Retina (tissue), 1 donor: ENCODE results near the gene ATP8B3.
A peak's percentile ranks its signal among the peaks of the same experiment; 100 is the strongest.
"Not testable (repeated sequence)": the region's sequence is repeated elsewhere in the genome, so short reads cannot be mapped to it uniquely, and the experiment has no call there.

Experiments used
- DNase-seq: peaks from one replicate; pipeline ENCODE4 v3.0.0-alpha.2; 2016

Gene ATP8B3

GRCh38 chr19:1768918-1769644, 43.0 kb downstream of the ATP8B3 start:
- no peak for DNase-seq

- DNase-seq, result no peak
These were observed 43.8 kb downstream of the ATP8B3 start for GRCh38 chr19:1768248-1768647.

GRCh38 chr19:1767464-1767933, 44.6 kb downstream of the ATP8B3 start:
- peak; percentile 85 for DNase-seq

DNA sequence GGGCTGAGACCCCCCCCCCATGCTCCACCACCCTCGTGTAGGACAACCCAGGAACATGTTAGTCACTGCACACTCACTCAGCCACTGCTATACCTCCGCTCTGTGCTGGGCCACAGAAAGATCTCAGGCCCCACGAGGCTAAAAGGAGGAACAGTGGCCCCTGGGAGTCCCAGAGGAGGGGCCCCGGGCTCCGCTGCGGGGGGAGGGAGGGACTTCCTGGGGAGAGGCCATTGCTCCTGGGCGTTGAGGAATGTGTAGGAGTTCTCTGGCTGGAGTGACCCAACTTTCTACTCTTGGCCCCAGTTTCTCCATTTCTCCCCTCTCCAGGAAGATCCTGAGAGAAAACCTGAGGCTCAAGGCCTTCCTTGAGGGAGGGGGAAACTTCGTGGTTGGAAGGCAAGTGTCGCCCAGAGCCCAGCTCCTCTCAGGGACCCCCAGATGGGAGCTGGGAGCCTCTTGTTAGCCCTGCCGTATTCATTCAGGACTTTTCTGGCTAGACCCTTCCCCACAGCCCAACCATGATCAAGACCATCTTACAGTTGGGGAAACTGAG, 45.2 kb downstream of the ATP8B3 start:
- no peak for DNase-seq

- DNase-seq, result no peak
These were observed 45.9 kb downstream of the ATP8B3 start for GRCh38 chr19:1765904-1766799.

- peak; percentile 75 for DNase-seq
These were observed 46.7 kb downstream of the ATP8B3 start for GRCh38 chr19:1765232-1765903.

GRCh38 chr19:1764729-1765128, 47.3 kb downstream of the ATP8B3 start:
- DNase-seq, result no peak

- DNase-seq, result no peak
These were observed 48.1 kb downstream of the ATP8B3 start for GRCh38 chr19:1763648-1764639.

DNA sequence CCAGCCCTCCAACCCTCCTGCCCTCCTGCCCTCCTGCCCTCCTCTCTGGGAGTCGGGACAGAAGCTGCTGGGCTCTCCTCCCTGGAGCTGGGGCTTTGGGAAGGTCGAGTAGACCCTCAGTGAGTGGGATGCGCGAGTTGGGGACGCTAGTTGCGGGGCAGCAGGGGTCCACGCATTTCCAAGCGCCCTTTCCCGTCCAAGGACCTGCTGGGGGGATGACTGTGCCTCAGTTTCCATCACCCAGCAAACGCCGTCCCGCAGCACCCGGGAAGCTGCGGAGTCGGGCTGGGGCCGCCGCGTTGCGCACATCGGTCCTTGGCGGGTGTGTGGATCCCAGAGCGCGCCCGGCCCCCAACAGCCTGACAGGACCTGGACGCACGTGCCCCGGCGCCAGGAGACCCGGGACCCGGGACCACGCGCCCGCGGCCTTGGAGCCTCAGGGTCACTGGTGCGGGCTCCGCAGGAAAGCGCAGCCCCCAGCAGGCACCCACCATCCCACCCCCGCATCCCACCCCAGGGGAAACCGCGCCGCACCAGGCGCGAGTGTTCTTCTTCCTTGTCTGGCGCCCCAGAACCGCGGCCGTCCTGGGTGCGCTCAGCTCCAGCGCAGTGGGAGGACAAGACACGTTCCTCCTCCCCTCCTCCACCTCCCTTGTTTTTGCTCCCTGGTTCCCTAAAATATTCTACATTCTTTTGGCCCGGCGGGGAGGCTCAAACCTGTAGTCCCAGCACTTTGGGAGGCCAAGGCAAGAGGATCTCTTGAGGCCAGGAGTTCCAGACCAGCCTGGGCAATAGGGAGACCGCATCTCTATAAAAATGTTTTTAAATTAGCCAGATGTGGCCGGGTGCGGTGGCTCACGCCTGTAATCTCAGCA, 49.6 kb downstream of the ATP8B3 start:
- DNase-seq, result no peak

DNA sequence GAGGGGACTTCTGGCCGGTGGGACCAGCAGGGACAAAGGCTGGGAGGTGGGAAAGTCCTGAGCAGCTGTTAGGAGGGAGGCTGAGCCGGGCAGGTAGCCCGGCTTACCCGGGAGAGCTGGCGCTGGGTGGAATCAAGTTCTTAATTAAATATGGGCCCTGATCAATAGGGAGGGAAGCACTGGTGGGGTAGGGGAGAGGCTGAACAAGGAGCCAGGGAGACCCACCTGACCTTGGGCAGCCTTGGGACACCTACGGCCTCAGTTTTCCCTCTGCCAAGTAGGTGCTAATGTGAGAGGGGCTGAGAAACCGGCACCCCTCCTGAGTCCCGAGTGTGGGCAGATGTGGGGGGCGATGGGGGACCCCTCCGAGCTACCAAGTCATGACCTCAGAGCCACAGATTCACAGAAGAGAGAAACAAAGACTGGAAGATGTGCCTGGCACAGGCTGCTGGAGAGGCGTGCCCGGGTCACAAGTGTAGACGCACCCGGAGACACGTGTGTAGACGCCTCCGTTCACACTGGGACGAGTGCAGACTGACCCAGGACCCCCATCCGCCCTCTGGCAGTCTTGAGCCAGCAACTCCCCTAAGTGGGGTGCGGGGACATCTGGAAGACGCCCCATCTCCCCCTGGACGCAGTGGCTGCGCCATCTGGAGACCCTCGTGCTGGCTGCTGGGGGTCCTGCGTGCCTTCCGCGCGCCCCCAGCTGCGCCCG, 50.4 kb downstream of the ATP8B3 start:
- no peak for DNase-seq

DNA sequence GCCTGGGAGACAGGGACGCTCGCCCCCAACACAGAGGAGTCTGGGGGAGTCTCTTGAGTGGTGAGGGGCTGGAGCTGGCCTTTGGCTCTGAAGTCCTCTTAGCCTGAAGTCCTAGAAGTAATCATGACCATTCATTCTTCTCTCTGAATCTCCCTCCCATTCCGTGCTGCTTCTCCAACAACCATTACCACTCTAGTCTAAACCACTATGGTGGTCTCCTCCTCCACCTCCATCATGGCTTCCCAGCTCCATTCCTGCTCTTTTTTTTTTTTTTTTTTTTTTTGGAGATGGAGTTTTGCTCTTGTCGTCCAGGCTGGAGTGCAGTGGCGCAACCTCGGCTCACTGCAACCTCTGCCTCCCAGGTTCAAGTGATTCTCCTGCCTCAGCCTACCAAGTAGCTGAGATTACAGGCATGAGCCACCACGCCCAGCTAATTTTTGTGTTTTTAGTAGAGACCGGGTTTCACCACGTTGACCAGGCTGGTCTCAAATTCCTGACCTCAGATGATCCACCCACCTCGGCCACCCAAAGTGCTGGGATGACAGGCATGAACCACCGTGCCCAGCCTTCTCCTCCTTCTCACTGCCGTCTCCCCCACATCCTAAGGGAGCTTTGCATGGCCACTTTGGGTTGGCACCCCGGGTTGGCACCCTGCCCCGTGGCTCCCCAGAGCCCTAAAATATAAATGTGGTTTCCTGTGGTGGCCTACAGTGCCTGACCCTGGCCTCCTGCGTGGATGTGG, 51.1 kb downstream of the ATP8B3 start:
- not testable (repeated sequence) for DNase-seq

DNA sequence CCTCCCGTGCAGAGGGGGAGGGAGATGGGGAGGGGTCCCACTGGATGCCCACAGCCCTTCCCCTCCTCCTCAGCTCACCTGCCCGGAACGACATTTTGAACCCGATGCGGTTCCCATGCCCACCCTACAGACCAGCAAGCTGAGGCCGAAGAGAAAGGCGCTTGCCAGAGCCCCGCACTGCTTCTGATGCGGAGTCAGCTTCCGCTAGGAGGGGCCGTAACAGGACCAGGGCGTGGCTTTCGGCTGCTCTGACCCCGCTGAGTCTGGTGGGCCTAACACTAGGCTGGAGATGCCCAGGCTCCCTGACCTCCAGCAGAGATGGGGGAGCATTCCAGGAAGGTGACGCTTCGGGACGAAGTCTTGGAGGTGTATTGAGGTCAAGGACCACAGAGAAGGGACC, 52.1 kb downstream of the ATP8B3 start:
- DNase-seq, result no peak

DNA sequence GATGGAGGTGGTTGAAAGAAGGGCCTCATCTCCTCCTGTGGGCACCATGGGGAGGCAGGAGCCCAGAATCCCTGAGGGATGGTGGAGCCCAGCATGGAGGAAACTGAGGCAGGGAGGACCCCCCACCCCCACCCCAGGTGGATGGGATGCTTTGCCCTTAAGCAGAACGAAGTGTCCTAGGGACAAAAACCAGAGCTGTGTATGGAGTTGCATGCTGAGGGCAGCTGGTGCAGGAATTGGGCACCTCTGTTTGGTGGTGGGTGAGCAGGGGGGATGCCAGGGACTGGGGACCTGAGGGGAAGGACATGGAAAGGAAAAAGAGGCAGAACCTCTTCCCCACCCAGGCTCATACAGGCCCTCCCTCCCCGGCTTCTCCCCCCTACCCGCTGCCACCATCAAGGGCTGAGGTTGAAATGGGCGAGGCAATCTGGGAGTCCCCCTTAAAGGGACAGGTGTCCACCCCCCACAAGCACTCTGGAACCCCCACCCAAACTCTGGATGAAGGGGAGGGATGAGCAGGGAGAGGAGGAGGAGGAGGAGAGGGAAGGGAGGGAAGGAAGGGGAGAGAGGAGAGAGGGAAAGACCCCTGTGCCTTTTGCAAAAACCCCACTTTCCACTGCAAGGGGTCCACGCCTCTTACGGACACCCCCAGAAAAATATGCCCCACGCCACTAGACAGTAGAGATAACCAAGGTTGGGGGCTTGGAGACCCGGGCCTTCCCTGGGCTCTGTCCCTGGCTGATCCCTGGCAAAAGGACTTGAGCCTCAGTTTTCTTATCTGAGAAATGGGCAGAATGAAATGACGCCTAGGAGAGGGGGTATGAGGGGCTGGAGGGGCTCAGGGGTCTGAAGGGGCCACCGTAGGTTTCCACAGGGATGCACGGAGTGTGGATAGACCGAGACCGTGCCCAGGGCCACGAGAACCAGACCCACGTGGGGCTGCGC, 52.8 kb downstream of the ATP8B3 start:
- no peak for DNase-seq

GRCh38 chr19:1758231-1758577, 53.9 kb downstream of the ATP8B3 start:
- DNase-seq, result no peak

- no peak for DNase-seq
These were observed 54.4 kb downstream of the ATP8B3 start for GRCh38 chr19:1757468-1758230.

GRCh38 chr19:1756705-1757465, 55.2 kb downstream of the ATP8B3 start:
- DNase-seq, result no peak

DNA sequence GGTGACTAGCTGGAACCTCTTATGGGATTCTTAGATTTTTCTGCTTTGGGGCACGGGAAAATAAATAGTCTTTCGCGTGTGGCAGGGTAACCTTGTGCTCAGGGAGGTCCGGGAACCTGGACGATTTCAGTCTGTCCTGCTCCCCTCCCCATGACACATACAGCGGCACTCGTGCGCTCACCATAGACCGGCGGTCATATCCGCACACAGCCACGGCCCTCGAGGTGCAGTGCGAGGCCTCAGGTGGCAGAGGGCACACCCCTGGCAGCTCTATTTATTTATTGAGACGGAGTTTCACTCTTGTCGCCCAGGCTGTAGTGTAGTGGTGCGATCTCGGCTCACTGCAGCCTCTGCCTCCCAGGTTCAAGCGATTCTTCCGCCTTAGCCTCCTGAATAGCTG, 55.8 kb downstream of the ATP8B3 start:
- no peak for DNase-seq
